Vagina (tissue), 2 donors: ENCODE measurements around the gene STAT6.

Experiments used
- CTCF ChIP-seq, 3 experiments: fragments of 450-650 bp in 2 of 3; fragments of 200-600 bp in 1 of 3; sonication (generic) in 1 of 3; IDR thresholded peaks; one replicate each; pipeline ENCODE4 v1.5.1; 2017 to 2019; ENCODE audit warnings: antibody characterized with exemption in 3 of 3, mild to moderate bottlenecking in 2 of 3, moderate library complexity in 2 of 3
- POLR2A ChIP-seq, 2 donors: fragments of 450-650 bp; IDR thresholded peaks; one replicate each; pipeline ENCODE4 v1.6.1; 2017; ENCODE audit warnings: antibody characterized with exemption in 2 of 2, mild to moderate bottlenecking in 2 of 2, moderate library complexity in 2 of 2
- POLR2AphosphoS5 ChIP-seq, 2 donors: sonication (generic); formaldehyde crosslinking; IDR thresholded peaks; one replicate each; pipeline ENCODE4 v1.9.0; 2017; ENCODE audit warnings: antibody characterized with exemption in 2 of 2, mild to moderate bottlenecking in 2 of 2, low read depth in 1 of 2; ENCODE audit not compliant: insufficient read depth in 1 of 2

GRCh38 chr12:57158186-57158585 lies 47.0 kb upstream of the STAT6 start:
- TF ChIP-seq CTCF (IDR thresholded peaks at IDR 0.05) (no peak), POLR2A (IDR thresholded peaks at IDR 0.05) (no peak), POLR2AphosphoS5 (IDR thresholded peaks at IDR 0.05; ENCODE audit: insufficient read depth in 1 of 2, low read depth in 1 of 2) (no peak)
